Retinal pigment epithelial cell (primary cell): ENCODE results near the gene SEPTIN8.
A peak's percentile ranks its signal among the peaks of the same experiment; 100 is the strongest.

Source experiments
- DNase-seq: peaks from one replicate; pipeline ENCODE4 v3.0.0-alpha.2; 2010; ENCODE audit warnings: low read depth
- H3K4me3 ChIP-seq: 2 replicates; pipeline ENCODE4 v1.5.1; 2011; ENCODE audit warnings: mild to moderate bottlenecking, low read length, control low read depth, moderate library complexity
- TF ChIP-seq, protein P1 (sequence below): conservative IDR thresholded peaks from 2 replicates; pipeline ENCODE4 v1.5.1; 2011; ENCODE audit warnings: low read depth, low read length, control low read depth, inconsistent platforms

Gene SEPTIN8

DNA sequence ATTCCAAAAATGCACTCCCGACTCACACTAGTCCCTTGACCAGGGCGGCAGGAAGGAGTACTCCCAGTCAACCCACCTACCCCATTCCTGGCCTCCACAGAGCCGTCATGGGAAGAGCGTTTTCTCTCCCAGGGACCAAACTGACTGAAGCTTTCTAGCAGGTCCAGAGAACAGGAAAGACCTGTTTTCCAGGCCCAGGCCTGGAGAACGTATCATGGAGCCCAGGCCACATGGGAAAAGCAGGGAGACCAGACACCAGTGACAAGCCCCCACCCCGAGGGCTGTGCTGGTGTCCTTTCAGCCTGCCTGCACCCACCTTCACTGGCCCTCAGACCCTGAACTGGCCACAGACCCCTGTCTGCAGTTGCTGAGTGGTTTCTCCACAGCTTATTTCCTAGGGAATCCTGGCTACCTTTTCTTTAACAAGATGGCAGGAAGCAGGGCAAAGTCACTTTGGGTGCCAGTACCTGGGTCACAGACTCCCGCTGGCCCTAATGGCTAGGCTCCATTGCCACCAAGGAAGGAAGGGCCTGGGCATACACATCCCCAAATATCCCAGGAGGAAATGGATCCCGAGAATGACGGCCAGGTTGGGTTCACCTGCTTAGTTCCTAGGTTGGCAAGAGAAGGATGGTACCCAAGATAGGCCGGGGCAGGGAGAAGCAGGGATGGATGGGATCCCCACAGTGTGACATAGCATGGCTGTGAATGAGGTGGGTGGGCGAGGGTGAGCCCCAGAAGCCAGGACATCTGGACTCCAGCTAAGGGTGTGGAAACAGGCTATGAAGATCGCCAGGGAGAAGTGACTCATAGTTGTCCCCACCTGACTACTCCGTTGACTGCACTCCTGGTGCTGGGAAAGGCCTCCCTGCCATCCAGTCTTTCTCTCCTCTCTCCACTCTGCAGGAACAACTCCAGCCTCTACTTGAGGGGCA, 17.7 kb downstream of the SEPTIN8 start:
- DNase-seq: no peak
- H3K4me3 ChIP-seq: no peak overlapping the region
- TF ChIP-seq, protein P1, sequence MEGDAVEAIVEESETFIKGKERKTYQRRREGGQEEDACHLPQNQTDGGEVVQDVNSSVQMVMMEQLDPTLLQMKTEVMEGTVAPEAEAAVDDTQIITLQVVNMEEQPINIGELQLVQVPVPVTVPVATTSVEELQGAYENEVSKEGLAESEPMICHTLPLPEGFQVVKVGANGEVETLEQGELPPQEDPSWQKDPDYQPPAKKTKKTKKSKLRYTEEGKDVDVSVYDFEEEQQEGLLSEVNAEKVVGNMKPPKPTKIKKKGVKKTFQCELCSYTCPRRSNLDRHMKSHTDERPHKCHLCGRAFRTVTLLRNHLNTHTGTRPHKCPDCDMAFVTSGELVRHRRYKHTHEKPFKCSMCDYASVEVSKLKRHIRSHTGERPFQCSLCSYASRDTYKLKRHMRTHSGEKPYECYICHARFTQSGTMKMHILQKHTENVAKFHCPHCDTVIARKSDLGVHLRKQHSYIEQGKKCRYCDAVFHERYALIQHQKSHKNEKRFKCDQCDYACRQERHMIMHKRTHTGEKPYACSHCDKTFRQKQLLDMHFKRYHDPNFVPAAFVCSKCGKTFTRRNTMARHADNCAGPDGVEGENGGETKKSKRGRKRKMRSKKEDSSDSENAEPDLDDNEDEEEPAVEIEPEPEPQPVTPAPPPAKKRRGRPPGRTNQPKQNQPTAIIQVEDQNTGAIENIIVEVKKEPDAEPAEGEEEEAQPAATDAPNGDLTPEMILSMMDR: no peak

DNA sequence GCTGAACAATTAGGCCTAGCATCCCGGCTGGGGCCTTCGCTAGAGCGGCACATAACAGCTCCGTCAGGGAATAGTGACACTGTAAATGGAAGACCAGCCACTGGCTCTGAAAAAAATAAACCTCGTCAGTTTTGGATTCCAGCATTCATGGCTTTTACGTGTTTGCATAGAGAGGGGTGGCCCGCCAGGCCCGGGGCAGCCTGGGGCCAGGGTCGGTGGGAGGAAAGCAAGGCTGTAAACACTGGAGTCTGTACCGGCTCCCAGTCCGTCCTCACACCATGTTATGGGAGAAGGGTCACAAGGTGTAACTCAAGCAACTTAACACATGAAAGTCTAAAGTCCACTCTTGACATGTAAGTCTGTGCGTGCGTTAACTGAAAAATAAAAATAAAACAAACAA, 18.6 kb downstream of the SEPTIN8 start:
- no peak for DNase-seq
- no peak overlapping the region for H3K4me3 ChIP-seq
- TF ChIP-seq, protein P1: no peak

DNA sequence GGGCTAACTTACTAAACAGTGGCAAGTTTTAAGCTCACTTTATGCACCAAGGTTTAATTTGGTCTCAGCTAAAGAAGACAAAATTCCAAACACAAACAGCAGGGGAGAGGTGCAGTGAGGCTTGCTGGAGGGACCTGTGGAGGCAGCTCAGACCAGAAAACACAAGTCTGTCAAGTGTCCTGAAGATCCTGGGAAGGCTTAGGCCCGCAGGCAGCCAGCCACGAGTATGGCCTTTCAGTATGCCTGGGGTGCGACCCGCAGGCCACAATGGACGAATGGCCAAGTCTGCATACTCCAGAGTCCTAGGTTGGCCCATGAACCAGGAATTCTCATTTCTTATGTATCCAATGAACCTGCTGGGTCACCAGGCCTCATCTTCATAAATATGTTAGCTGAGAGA, 20.5 kb downstream of the SEPTIN8 start:
- TF ChIP-seq, protein P1: no peak
- no peak for DNase-seq
- no peak overlapping the region for H3K4me3 ChIP-seq

DNA sequence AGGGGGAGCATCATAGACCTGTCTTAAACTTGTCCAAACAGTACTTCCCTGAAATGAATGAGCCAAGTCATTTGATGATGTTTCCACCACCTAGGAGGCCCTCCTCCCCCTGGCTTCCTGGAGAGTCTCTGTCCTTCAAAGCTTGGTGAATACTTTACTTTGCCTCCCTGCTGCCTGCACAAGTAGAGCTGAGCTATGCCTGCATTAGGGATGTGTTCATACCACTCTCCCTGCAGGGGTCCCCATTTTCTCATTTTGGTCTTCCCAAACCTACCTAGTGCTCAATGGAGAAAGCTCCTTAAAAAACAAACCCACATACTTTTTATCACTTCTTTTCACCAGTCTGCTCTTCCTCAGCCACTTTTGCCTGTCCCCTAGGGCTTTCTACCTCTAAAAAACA, 22.1 kb downstream of the SEPTIN8 start:
- DNase-seq: no peak
- TF ChIP-seq, protein P1: peak; percentile 46

DNA sequence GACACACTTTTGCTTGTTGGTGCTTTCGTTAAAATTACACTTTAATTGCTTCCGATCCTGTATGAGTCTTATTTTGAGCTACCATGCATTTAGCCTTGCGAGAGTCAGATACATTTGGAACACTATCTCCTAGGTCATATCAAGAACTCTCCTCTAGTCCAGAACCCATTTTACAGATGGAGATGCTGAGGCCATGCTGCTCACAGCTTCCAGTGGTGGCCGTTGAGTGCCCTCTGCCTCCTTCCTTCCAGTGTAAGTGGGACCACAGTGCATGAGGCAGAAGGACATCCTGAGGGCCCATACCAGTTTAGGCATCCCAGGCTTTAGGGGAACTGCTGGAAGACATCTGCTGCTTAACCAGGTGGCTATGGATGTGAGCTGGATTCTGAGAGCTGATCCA, 22.9 kb downstream of the SEPTIN8 start:
- no peak overlapping the region for H3K4me3 ChIP-seq
- TF ChIP-seq, protein P1: no peak
- DNase-seq: no peak

More for the DNA sequence above, 22.1 kb downstream of the SEPTIN8 start:
- H3K4me3 ChIP-seq: no peak overlapping the region

DNA sequence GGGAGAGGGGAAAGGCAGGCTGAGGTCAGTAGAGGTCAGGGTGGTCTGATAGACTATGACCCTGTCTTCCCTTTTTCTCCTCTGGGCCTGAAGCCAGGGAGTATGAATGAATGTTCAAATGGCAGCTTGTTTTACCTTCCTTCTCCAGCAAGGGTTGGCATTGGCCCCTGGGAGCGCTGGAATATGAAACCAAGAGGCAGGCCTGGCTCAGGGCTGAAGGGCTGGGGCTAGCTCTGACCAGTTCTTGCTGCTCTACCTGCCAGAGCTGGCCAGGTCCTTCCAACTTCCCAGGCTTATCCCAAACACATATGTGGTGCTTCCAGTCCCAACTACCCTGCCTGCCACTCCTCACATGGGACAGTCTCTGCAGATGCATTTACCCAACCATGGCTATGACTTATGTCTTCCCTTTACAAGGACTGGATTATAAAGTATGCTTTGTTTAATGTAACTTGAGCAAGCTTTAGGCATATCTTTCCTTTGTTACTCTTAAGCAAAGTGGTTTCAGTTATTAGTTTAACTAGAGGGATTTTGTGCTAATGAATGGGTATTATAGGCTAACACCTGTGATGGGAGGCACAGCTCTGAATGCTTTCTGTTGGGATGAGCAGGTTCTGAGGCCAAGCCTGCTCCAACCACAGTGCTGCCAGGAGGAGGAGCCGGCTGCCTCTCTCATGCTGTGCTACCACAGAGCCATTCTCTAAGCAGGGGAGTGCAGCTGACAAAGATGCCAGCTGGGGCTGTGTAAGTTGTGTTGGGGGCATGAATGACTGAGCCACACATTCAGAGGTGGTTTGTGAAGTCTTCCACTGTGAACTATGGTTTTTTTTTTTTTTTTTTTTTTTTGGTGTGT, 23.7 kb downstream of the SEPTIN8 start:
- no peak overlapping the region for H3K4me3 ChIP-seq
- DNase-seq: no peak
- TF ChIP-seq, protein P1: peak; percentile 31
